Stomach smooth muscle (tissue), 2 donors: ENCODE data around the gene PGM3.

Experiments
- H3K27ac ChIP-seq: one replicate; pipeline ENCODE4 v1.7.0; 2013; ENCODE audit warnings: mild to moderate bottlenecking, low read length, inconsistent platforms
- H3K27me3 ChIP-seq, 2 donors: one replicate each; pipeline ENCODE4 v1.7.0; 2013; ENCODE audit warnings: low read length in 2 of 2; ENCODE audit not compliant: insufficient read depth in 2 of 2, control insufficient read depth in 1 of 2
- H3K36me3 ChIP-seq, 2 donors: one replicate each; pipeline ENCODE4 v1.7.0; 2013; ENCODE audit warnings: low read length in 2 of 2; ENCODE audit not compliant: control insufficient read depth in 2 of 2, insufficient read depth in 2 of 2
- H3K4me1 ChIP-seq: one replicate; pipeline ENCODE4 v1.7.0; 2013; ENCODE audit warnings: low read length; ENCODE audit not compliant: control insufficient read depth, insufficient read depth
- H3K4me3 ChIP-seq, 2 donors: one replicate each; pipeline ENCODE4 v1.7.0; 2013; ENCODE audit warnings: low read length in 2 of 2
- H3K9ac ChIP-seq, 2 donors: one replicate each; pipeline ENCODE4 v1.7.0; 2013; ENCODE audit warnings: low read length in 2 of 2, mild to moderate bottlenecking in 1 of 2
- H3K9me3 ChIP-seq, 2 donors: one replicate each; pipeline ENCODE4 v1.7.0; 2013; ENCODE audit warnings: low read length in 2 of 2; ENCODE audit not compliant: control insufficient read depth in 2 of 2
- donor health status: healthy.
- donor health status: Pancreatic carcinoma.

Gene PGM3

GRCh38 chr6:83117802-83118201 is 75.3 kb downstream of the PGM3 start:
- H3K27ac ChIP-seq: no peak overlapping the region
- H3K36me3 ChIP-seq: peaks cover 2 to 9% of the 10 kb centered on the region in 2 donors
- H3K9me3 ChIP-seq: no peaks in the 10 kb centered on the region
- H3K4me1 ChIP-seq: no peaks in the 10 kb centered on the region
- no peak overlapping the region for H3K4me3 ChIP-seq
- H3K9ac ChIP-seq: no peak overlapping the region
- H3K27me3 ChIP-seq: no peaks in the 10 kb centered on the region
